Testis (tissue), 2 donors: ENCODE measurements around the gene GRID1.

Experiments used
- POLR2A ChIP-seq: fragments of 450-650 bp; IDR thresholded peaks from one replicate; pipeline ENCODE4 v1.6.1; 2017; ENCODE audit warnings: antibody characterized with exemption, mild to moderate bottlenecking, moderate library complexity
- TF ChIP-seq, protein P1 (sequence below), 3 experiments: fragments of 450-650 bp in 2 of 3; fragments of 200-600 bp in 1 of 3; sonication (generic) in 1 of 3; IDR thresholded peaks; one replicate each; pipeline ENCODE4 v1.5.1; 2016 to 2019; ENCODE audit warnings: antibody characterized with exemption in 3 of 3, mild to moderate bottlenecking in 2 of 3, moderate library complexity in 1 of 3

DNA sequence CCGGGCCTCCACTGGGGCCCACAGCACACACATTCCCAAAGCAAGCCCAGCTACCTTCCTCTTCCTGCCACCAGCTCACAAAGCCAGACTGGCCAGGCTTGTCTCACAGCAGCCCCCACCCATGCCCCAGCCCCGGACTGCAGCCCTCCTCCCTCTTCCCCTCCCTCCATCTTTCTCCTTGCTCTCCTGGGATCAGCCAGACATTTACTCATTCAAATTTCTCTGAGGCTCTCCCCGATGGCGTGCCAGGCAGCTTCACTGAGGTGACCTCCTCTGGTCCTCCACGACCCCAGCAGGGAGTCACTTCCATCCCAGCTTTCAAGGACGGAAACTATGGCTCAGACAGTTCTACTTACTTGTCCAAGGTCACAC, 187.5 kb downstream of the GRID1 start:
- TF ChIP-seq POLR2A: no peak
- TF ChIP-seq, protein P1, sequence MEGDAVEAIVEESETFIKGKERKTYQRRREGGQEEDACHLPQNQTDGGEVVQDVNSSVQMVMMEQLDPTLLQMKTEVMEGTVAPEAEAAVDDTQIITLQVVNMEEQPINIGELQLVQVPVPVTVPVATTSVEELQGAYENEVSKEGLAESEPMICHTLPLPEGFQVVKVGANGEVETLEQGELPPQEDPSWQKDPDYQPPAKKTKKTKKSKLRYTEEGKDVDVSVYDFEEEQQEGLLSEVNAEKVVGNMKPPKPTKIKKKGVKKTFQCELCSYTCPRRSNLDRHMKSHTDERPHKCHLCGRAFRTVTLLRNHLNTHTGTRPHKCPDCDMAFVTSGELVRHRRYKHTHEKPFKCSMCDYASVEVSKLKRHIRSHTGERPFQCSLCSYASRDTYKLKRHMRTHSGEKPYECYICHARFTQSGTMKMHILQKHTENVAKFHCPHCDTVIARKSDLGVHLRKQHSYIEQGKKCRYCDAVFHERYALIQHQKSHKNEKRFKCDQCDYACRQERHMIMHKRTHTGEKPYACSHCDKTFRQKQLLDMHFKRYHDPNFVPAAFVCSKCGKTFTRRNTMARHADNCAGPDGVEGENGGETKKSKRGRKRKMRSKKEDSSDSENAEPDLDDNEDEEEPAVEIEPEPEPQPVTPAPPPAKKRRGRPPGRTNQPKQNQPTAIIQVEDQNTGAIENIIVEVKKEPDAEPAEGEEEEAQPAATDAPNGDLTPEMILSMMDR (IDR thresholded peaks at IDR 0.05): no peak
